Measurements from ENCODE around the gene SH3PXD2B.
"Not testable (repeated sequence)": the region's sequence is repeated elsewhere in the genome, so short reads cannot be mapped to it uniquely, and the experiment has no call there.

SH3PXD2B gene

GRCh38 chr5:172482156-172483020, 28.1 kb upstream of the SH3PXD2B start:
- H3K36me3 Mint-ChIP-seq (ENCODE audit: low read depth), result no peaks in the 10 kb centered on the region
- H3K4me3 Mint-ChIP-seq, result no peak overlapping the region
- no peaks in the 10 kb centered on the region for H3K9me3 Mint-ChIP-seq
- H3K4me1 Mint-ChIP-seq, result peaks cover 5% of the 10 kb centered on the region
- H3K27ac Mint-ChIP-seq, result no peak overlapping the region
- H3K27me3 Mint-ChIP-seq (ENCODE audit: low read depth), result peaks cover 3% of the 10 kb centered on the region
- TF ChIP-seq CTCF (IDR thresholded peaks at IDR 0.05; ENCODE audit: unreplicated experiment in 3 of 3), result no peak

GRCh38 chr5:172481011-172481800, 26.9 kb upstream of the SH3PXD2B start:
- H3K4me3 Mint-ChIP-seq, result no peak overlapping the region

GRCh38 chr5:172479784-172480115, 25.4 kb upstream of the SH3PXD2B start:
- peaks cover 5% of the 10 kb centered on the region for H3K4me1 Mint-ChIP-seq
- H3K36me3 Mint-ChIP-seq (ENCODE audit: low read depth), result no peaks in the 10 kb centered on the region
- no peaks in the 10 kb centered on the region for H3K27me3 Mint-ChIP-seq (ENCODE audit: low read depth)
- H3K27ac Mint-ChIP-seq, result no peak overlapping the region
- H3K9me3 Mint-ChIP-seq, result no peaks in the 10 kb centered on the region
- TF ChIP-seq CTCF (IDR thresholded peaks at IDR 0.05; ENCODE audit: unreplicated experiment in 3 of 3), result no peak
- H3K4me3 Mint-ChIP-seq, result no peak overlapping the region

More at GRCh38 chr5:172481011-172481800, 26.9 kb upstream of the SH3PXD2B start:
- Mint-ChIP-seq H3K9me3 (no peaks in the 10 kb centered on the region), H3K27ac (no peak overlapping the region), H3K36me3 (ENCODE audit: low read depth) (no peaks in the 10 kb centered on the region), H3K27me3 (ENCODE audit: low read depth) (peaks cover 3% of the 10 kb centered on the region), H3K4me1 (peaks cover 5% of the 10 kb centered on the region)
- no peak for TF ChIP-seq CTCF (IDR thresholded peaks at IDR 0.05; ENCODE audit: unreplicated experiment in 3 of 3)

- Mint-ChIP-seq H3K9me3 (no peaks in the 10 kb centered on the region), H3K4me1 (peaks cover 5% of the 10 kb centered on the region), H3K4me3 (no peak overlapping the region), H3K27me3 (ENCODE audit: low read depth) (no peaks in the 10 kb centered on the region), H3K36me3 (ENCODE audit: low read depth) (no peaks in the 10 kb centered on the region), H3K27ac (peak overlapping the region in 2 of 3 experiments; percentile 21 to 69)
- peak; percentile 86 to 95 (median 88) for TF ChIP-seq CTCF (IDR thresholded peaks at IDR 0.05; ENCODE audit: unreplicated experiment in 3 of 3)
Observed at GRCh38 chr5:172479034-172479783, 24.9 kb upstream of the SH3PXD2B start.

GRCh38 chr5:172478695-172479033, 24.3 kb upstream of the SH3PXD2B start:
- not testable (repeated sequence) for H3K9me3 Mint-ChIP-seq; H3K27me3 Mint-ChIP-seq (ENCODE audit: low read depth); H3K4me3 Mint-ChIP-seq; H3K4me1 Mint-ChIP-seq; H3K36me3 Mint-ChIP-seq (ENCODE audit: low read depth)
- peak overlapping the region in 2 of 3 experiments; percentile 21 to 69 for H3K27ac Mint-ChIP-seq

- no peaks in the 10 kb centered on the region for H3K36me3 Mint-ChIP-seq (ENCODE audit: low read depth)
- no peaks in the 10 kb centered on the region for H3K9me3 Mint-ChIP-seq
- no peak for TF ChIP-seq CTCF (IDR thresholded peaks at IDR 0.05; ENCODE audit: unreplicated experiment in 3 of 3)
- H3K27ac Mint-ChIP-seq, result no peak overlapping the region
- H3K4me1 Mint-ChIP-seq, result peaks cover 5% of the 10 kb centered on the region
- no peak overlapping the region for H3K4me3 Mint-ChIP-seq
- no peaks in the 10 kb centered on the region for H3K27me3 Mint-ChIP-seq (ENCODE audit: low read depth)
Observed at GRCh38 chr5:172478256-172478655, 23.9 kb upstream of the SH3PXD2B start.

Measured in nephron (organoid).